SU-DHL-6 (cell line): ENCODE results near the gene SH3BGR.

Source experiments
- H2AFZ ChIP-seq: fragments of 200-600 bp; sonication (generic); 2 replicates; pipeline ENCODE4 v1.6.1; 2014; ENCODE audit warnings: low read depth, mild to moderate bottlenecking, moderate library complexity, mixed read lengths, antibody characterized with exemption, low read length; ENCODE audit not compliant: severe bottlenecking
- H3F3A ChIP-seq: fragments of 200-600 bp; shearing (Covaris generic); 2 replicates; pipeline ENCODE4 v1.6.0; 2016; ENCODE audit warnings: antibody characterized with exemption, mild to moderate bottlenecking; ENCODE audit not compliant: insufficient read depth
- H3K27ac ChIP-seq: fragments of 200-600 bp; sonication (generic); 2 replicates; pipeline ENCODE4 v1.5.1; 2016; ENCODE audit warnings: low read depth, mild to moderate bottlenecking, low read length, moderate library complexity, mixed read lengths
- H3K27me3 ChIP-seq: fragments of 200-600 bp; sonication (generic), shearing (Covaris generic); 2 replicates; pipeline ENCODE4 v1.6.0; 2014; ENCODE audit warnings: mild to moderate bottlenecking, low read length
- H3K36me3 ChIP-seq: fragments of 200-600 bp; sonication (generic); 2 replicates; pipeline ENCODE4 v1.6.1; 2014; ENCODE audit warnings: mild to moderate bottlenecking, low read length, mixed read lengths
- H3K4me2 ChIP-seq: fragments of 300-600, 200-600 bp; shearing (Covaris generic), sonication (generic); 2 replicates; pipeline ENCODE4 v1.6.0; 2014; ENCODE audit warnings: low read length, low read depth, mild to moderate bottlenecking; ENCODE audit not compliant: poor library complexity, severe bottlenecking
- H3K4me3 ChIP-seq: fragments of 200-600 bp; sonication (generic); 2 replicates; pipeline ENCODE4 v1.5.1; 2014; ENCODE audit warnings: antibody characterized with exemption, low read length, mild to moderate bottlenecking, mixed read lengths; ENCODE audit not compliant: insufficient read depth, poor library complexity, severe bottlenecking
- H3K79me2 ChIP-seq: fragments of 200-600 bp; sonication (generic); 2 replicates; pipeline ENCODE4 v1.6.1; 2014; ENCODE audit warnings: mild to moderate bottlenecking, low read length, moderate library complexity; ENCODE audit not compliant: insufficient read depth
- H3K9ac ChIP-seq: fragments of 200-600 bp; sonication (generic); 2 replicates; pipeline ENCODE4 v1.7.0; 2014; ENCODE audit warnings: mild to moderate bottlenecking, low read length
- H3K9me2 ChIP-seq: fragments of 200-600 bp; sonication (generic); replicated peaks from 2 replicates; pipeline ENCODE4 v1.6.1; 2014; ENCODE audit warnings: low read length; ENCODE audit not compliant: insufficient read depth
- H3K9me3 ChIP-seq: fragments of 200-600 bp; sonication (generic); 2 replicates; pipeline ENCODE4 v1.6.1; 2014; ENCODE audit warnings: low read length, mixed read lengths; ENCODE audit not compliant: insufficient read depth
- H4K20me1 ChIP-seq: fragments of 200-600 bp; sonication (generic); 2 replicates; pipeline ENCODE4 v1.6.1; 2014; ENCODE audit warnings: low read depth, mild to moderate bottlenecking, antibody characterized with exemption, low read length, moderate library complexity, mixed read lengths
- CTCF ChIP-seq: fragments of 200-600 bp; sonication (generic); IDR thresholded peaks from one replicate; pipeline ENCODE4 v1.5.1; 2017; ENCODE audit warnings: antibody characterized with exemption, mild to moderate bottlenecking, low read length, moderate library complexity; ENCODE audit not compliant: insufficient read depth, poor library complexity, severe bottlenecking
- EZH2phosphoT487 ChIP-seq: fragments of 200-600 bp; sonication (generic), shearing (Covaris generic); conservative IDR thresholded peaks from 2 replicates; pipeline ENCODE4 v1.6.1; 2018; ENCODE audit warnings: mild to moderate bottlenecking, antibody characterized with exemption, low read length, moderate library complexity, mixed read lengths

Gene SH3BGR

GRCh38 chr21:39511102-39511501, 59.3 kb downstream of the SH3BGR start:
- H3K27ac ChIP-seq = no peak overlapping the region
- no peaks in the 10 kb centered on the region for H3K79me2 ChIP-seq
- H2AFZ ChIP-seq = no peak overlapping the region
- H3K9me2 ChIP-seq = no peaks in the 10 kb centered on the region
- TF ChIP-seq EZH2phosphoT487 (no peak), CTCF (no peak)
- no peaks in the 10 kb centered on the region for H3K9me3 ChIP-seq
- no peak overlapping the region for H3K4me3 ChIP-seq
- no peaks in the 10 kb centered on the region for H3F3A ChIP-seq
- H3K4me2 ChIP-seq = no peak overlapping the region
- H3K9ac ChIP-seq = no peak overlapping the region
- no peaks in the 10 kb centered on the region for H3K36me3 ChIP-seq
- H3K27me3 ChIP-seq = no peaks in the 10 kb centered on the region
- H4K20me1 ChIP-seq = no peaks in the 10 kb centered on the region

GRCh38 chr21:39513735-39514134, 62.0 kb downstream of the SH3BGR start:
- Histone ChIP-seq H3K4me2 (no peak overlapping the region), H2AFZ (no peak overlapping the region), H3F3A (no peaks in the 10 kb centered on the region), H3K27ac (no peak overlapping the region), H3K36me3 (no peaks in the 10 kb centered on the region), H3K9ac (no peak overlapping the region), H3K9me2 (no peaks in the 10 kb centered on the region), H3K4me3 (no peak overlapping the region), H3K27me3 (no peaks in the 10 kb centered on the region), H3K79me2 (no peaks in the 10 kb centered on the region), H4K20me1 (no peaks in the 10 kb centered on the region), H3K9me3 (no peaks in the 10 kb centered on the region)
- TF ChIP-seq EZH2phosphoT487 = no peak
- TF ChIP-seq CTCF = no peak

- no peak overlapping the region for H3K4me2 ChIP-seq
- no peaks in the 10 kb centered on the region for H3K27me3 ChIP-seq
- H3K36me3 ChIP-seq = no peaks in the 10 kb centered on the region
- TF ChIP-seq EZH2phosphoT487 (no peak), CTCF (no peak)
- no peaks in the 10 kb centered on the region for H3F3A ChIP-seq
- no peak overlapping the region for H2AFZ ChIP-seq
- no peak overlapping the region for H3K4me3 ChIP-seq
- no peaks in the 10 kb centered on the region for H3K9me2 ChIP-seq
- no peak overlapping the region for H3K9ac ChIP-seq
- no peaks in the 10 kb centered on the region for H3K9me3 ChIP-seq
- H3K79me2 ChIP-seq = no peaks in the 10 kb centered on the region
- H4K20me1 ChIP-seq = no peaks in the 10 kb centered on the region
- H3K27ac ChIP-seq = no peak overlapping the region
Observed at GRCh38 chr21:39515684-39516472, 64.1 kb downstream of the SH3BGR start.
